GM12801 (cell line): ENCODE results near the gene POP4.

Experiments
- CTCF ChIP-seq: IDR thresholded peaks from one replicate; pipeline ENCODE4 v1.5.1; 2011; ENCODE audit warnings: control low read depth; ENCODE audit not compliant: insufficient read length; ENCODE audit errors: extremely low read depth

Gene POP4

GRCh38 chr19:29663861-29664752 is 58.0 kb downstream of the POP4 start:
- TF ChIP-seq CTCF = no peak

GRCh38 chr19:29664753-29665214 is 58.7 kb downstream of the POP4 start:
- no peak for TF ChIP-seq CTCF

- TF ChIP-seq CTCF = no peak
Observed at GRCh38 chr19:29665215-29665825, 59.2 kb downstream of the POP4 start, which contains the start of gene PLEKHF1. TSS of gene PLEKHF1 (plus strand) at chr19:29665461. CDS start at chr19:29673840, 8,379 bp downstream.

GRCh38 chr19:29665826-29666577 is 59.9 kb downstream of the POP4 start:
- no peak for TF ChIP-seq CTCF
